ENCODE data around the gene STYXL1.
"Not testable (repeated sequence)": the region's sequence is repeated elsewhere in the genome, so short reads cannot be mapped to it uniquely, and the experiment has no call there.

The STYXL1 gene

GRCh38 chr7:76047811-76048667, at the start of gene STYXL1, which contains the start of gene MDH2:
TSS of gene STYXL1 (minus strand) at chr7:76048000. CDS start at chr7:76030523, 17,477 bp downstream.
TSS of gene MDH2 (plus strand) at chr7:76048106. CDS start at chr7:76048161, 55 bp downstream.
- DNase-seq: peak; percentile 91 to 93

- no peak for DNase-seq
These were observed 48.1 kb upstream of the STYXL1 start for GRCh38 chr7:76095908-76096307.

- DNase-seq: not testable (repeated sequence)
These were observed 46.5 kb upstream of the STYXL1 start for GRCh38 chr7:76094326-76094725.

- not testable (repeated sequence) for DNase-seq
These were observed 45.7 kb upstream of the STYXL1 start for GRCh38 chr7:76093531-76093930.

- no peak for DNase-seq
These were observed 43.7 kb upstream of the STYXL1 start for GRCh38 chr7:76091506-76091905.

GRCh38 chr7:76089865-76090475, 42.2 kb upstream of the STYXL1 start:
- DNase-seq: no peak

- not testable (repeated sequence) for DNase-seq
These were observed 39.6 kb upstream of the STYXL1 start for GRCh38 chr7:76087362-76087791.

- DNase-seq: no peak
These were observed 38.3 kb upstream of the STYXL1 start for GRCh38 chr7:76086070-76086469.

GRCh38 chr7:76084115-76084514, 36.3 kb upstream of the STYXL1 start:
- DNase-seq: not testable (repeated sequence)

GRCh38 chr7:76080204-76080603, 32.4 kb upstream of the STYXL1 start:
- DNase-seq: no peak

GRCh38 chr7:76077435-76077834, 29.6 kb upstream of the STYXL1 start:
- DNase-seq: no peak

GRCh38 chr7:76076995-76077394, 29.2 kb upstream of the STYXL1 start:
- no peak for DNase-seq

- DNase-seq: no peak
These were observed 27.2 kb upstream of the STYXL1 start for GRCh38 chr7:76074972-76075370.

- no peak for DNase-seq
These were observed 26.6 kb upstream of the STYXL1 start for GRCh38 chr7:76074306-76074971.

GRCh38 chr7:76073335-76073990, 25.7 kb upstream of the STYXL1 start:
- no peak for DNase-seq

GRCh38 chr7:76072243-76073148, 24.7 kb upstream of the STYXL1 start:
- no peak for DNase-seq

- DNase-seq: no peak
These were observed 23.8 kb upstream of the STYXL1 start for GRCh38 chr7:76071316-76072242.

GRCh38 chr7:76069238-76069638, 21.4 kb upstream of the STYXL1 start:
- no peak for DNase-seq

GRCh38 chr7:76066716-76067503, 19.1 kb upstream of the STYXL1 start:
- DNase-seq: no peak
